ENCODE results near the gene FOXN3.

DNA sequence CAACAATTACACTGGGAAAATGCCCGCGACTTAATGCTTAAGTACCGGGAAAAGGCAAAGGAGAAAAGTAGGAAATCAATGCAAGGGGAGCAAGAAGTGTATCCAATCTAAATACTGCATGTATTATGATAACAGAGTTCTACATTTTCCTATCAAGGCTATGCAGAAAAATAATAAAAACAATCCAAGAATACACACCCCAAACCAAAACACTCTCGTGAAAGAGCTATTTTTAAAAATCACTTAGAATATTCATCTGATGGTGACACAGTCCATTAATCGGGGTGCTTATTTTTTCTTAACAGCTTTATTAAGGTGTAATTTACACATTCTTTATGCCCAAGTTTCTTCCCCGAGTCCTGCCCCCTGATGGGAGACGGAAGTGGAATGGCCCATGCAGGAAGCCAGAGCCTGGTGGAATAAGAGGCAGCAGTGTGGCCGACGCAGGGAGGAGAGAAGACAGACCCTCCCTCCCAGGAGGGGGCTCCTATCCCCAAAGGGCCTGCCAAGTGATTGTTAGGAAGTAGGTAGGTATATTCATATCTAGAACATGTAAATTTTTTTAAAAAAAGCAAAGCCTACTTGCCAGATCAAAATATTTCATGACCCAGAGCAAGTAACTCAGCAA, 174.3 kb downstream of the FOXN3 start:
- TF ChIP-seq POLR2A (IDR thresholded peaks at IDR 0.05; ENCODE audit: low read depth, low read length) (no peak), TAF1 (IDR thresholded peaks at IDR 0.05; ENCODE audit: borderline replicate concordance, low read depth, low read length) (no peak)

Data from GM12892 (cell line).